SK-N-SH (cell line): ENCODE measurements around the gene HHIPL1. TPM values are rescaled to one million over a fixed set of nuclear protein-coding genes. Genes with fewer than 3 reads are reported as not detected.

Experiments used
- CTCF ChIA-PET: fragments of 300-600, 350-600 bp; formaldehyde crosslinking; extraction: SDS; loops from one replicate; lab custom pipeline; 2021; lab: Yijun Ruan, JAX
- POLR2A ChIA-PET: fragments of 350-600 bp; sonication (Branson Sonifier 250); formaldehyde crosslinking; extraction: SDS; loops from one replicate; lab custom pipeline; 2020; ENCODE audit warnings: antibody characterized with exemption, inconsistent platforms; lab: Yijun Ruan, JAX
- DNase-seq: peaks from one replicate; pipeline ENCODE4 v3.0.0; 2012
- H2AFZ ChIP-seq: fragments of 200-600 bp; sonication (generic); 2 replicates; pipeline ENCODE4 v1.8.1; 2016; ENCODE audit warnings: antibody characterized with exemption, mild to moderate bottlenecking, low read depth
- H3F3A ChIP-seq: fragments of 200-600 bp; sonication (generic); replicated peaks from 2 replicates; pipeline ENCODE3; 2016; ENCODE audit warnings: antibody characterized with exemption, mild to moderate bottlenecking; ENCODE audit not compliant: insufficient read depth
- H3K27ac ChIP-seq, 2 experiments: fragments of 200-500 bp in 1 of 2; fragments of 200-600 bp in 1 of 2; sonication (Bioruptor generic) in 1 of 2; sonication (generic), shearing (Covaris generic) in 1 of 2; 2 replicates each; pipeline versions ENCODE4 v1.5.1 to v1.6.1; 2014 to 2016; ENCODE audit warnings: low read depth in 2 of 2, inconsistent platforms in 1 of 2, low read length in 1 of 2, mild to moderate bottlenecking in 1 of 2, mixed read lengths in 1 of 2
- H3K27me3 ChIP-seq: fragments of 200-600 bp; sonication (generic), shearing (Covaris generic); 2 replicates; pipeline ENCODE4 v1.6.1; 2016; ENCODE audit warnings: mixed run types; ENCODE audit not compliant: insufficient read depth
- H3K36me3 ChIP-seq, 2 experiments: fragments of 200-500 bp in 1 of 2; fragments of 200-600 bp in 1 of 2; sonication (Bioruptor generic) in 1 of 2; sonication (generic) in 1 of 2; replicated peaks in 1 of 2; 2 replicates each; pipeline versions ENCODE3 to v1.5.1; 2014 to 2016; ENCODE audit warnings: low read length in 1 of 2, mild to moderate bottlenecking in 1 of 2; ENCODE audit not compliant: insufficient read depth in 2 of 2, control insufficient read depth in 1 of 2
- H3K4me1 ChIP-seq, 2 experiments: fragments of 200-500 bp in 1 of 2; fragments of 200-600 bp in 1 of 2; sonication (Bioruptor generic) in 1 of 2; sonication (generic), shearing (Covaris generic) in 1 of 2; 2 replicates each; pipeline versions ENCODE4 v1.5.1 to v1.6.1; 2014 to 2016; ENCODE audit warnings: low read depth in 1 of 2, low read length in 1 of 2, mixed run types in 1 of 2; ENCODE audit not compliant: insufficient read depth in 2 of 2, control insufficient read depth in 1 of 2
- H3K4me2 ChIP-seq: fragments of 200-600 bp; sonication (generic), shearing (Covaris generic); 2 replicates; pipeline ENCODE4 v1.6.1; 2017; ENCODE audit warnings: mixed run types
- H3K4me3 ChIP-seq, 2 experiments: fragments of 200-500 bp in 1 of 2; fragments of 200-600 bp in 1 of 2; sonication (Bioruptor generic) in 1 of 2; sonication (generic), shearing (Covaris generic) in 1 of 2; 2 replicates each; pipeline versions ENCODE4 v1.5.1 to v1.8.1; 2014 to 2016; ENCODE audit warnings: low read depth in 2 of 2, inconsistent platforms in 1 of 2, low read length in 1 of 2, mild to moderate bottlenecking in 1 of 2, mixed read lengths in 1 of 2, moderate library complexity in 1 of 2
- H3K79me2 ChIP-seq: fragments of 200-600 bp; sonication (generic); 2 replicates; pipeline ENCODE4 v1.8.1; 2017; ENCODE audit warnings: mild to moderate bottlenecking; ENCODE audit not compliant: insufficient read depth
- H3K9ac ChIP-seq: fragments of 200-600 bp; sonication (generic); 2 replicates; pipeline ENCODE4 v1.6.1; 2017; ENCODE audit warnings: mixed run types
- H3K9me2 ChIP-seq: fragments of 200-600 bp; sonication (generic); 2 replicates; pipeline ENCODE4 v1.6.1; 2017; ENCODE audit warnings: mixed run types
- H3K9me3 ChIP-seq: fragments of 200-600 bp; sonication (generic); 2 replicates; pipeline ENCODE4 v1.6.1; 2017; ENCODE audit warnings: mixed run types, mild to moderate bottlenecking, moderate library complexity
- H4K20me1 ChIP-seq: fragments of 200-600 bp; sonication (generic); 2 replicates; pipeline ENCODE4 v1.6.1; 2017; ENCODE audit warnings: mild to moderate bottlenecking, mixed run types; ENCODE audit not compliant: insufficient read depth
- CHD2 ChIP-seq: fragments of 150-350 bp; IDR thresholded peaks from 2 replicates; pipeline ENCODE4 v1.6.1; 2018; ENCODE audit warnings: low read length; ENCODE audit not compliant: partially characterized antibody
- EP300 ChIP-seq, 2 experiments: IDR thresholded peaks; 2 replicates each; pipeline versions ENCODE4 v1.4.0 to v1.6.1; 2012; ENCODE audit warnings: borderline replicate concordance in 1 of 2, low read depth in 1 of 2, low read length in 1 of 2
- EZH2phosphoT487 ChIP-seq: fragments of 200-600 bp; sonication (generic); IDR thresholded peaks from 2 replicates; pipeline ENCODE4 v1.6.1; 2017; ENCODE audit warnings: low read depth, mixed run types, mild to moderate bottlenecking, antibody characterized with exemption, moderate library complexity, borderline replicate concordance
- FOXM1 ChIP-seq: IDR thresholded peaks from 2 replicates; pipeline ENCODE4 v1.4.0; 2012; ENCODE audit warnings: low read depth, mild to moderate bottlenecking
- GATA2 ChIP-seq: sonication (generic); formaldehyde crosslinking; IDR thresholded peaks from 2 replicates; pipeline ENCODE4 v1.5.0; 2020; ENCODE audit warnings: mild to moderate bottlenecking, missing genetic modification reagents
- MXI1 ChIP-seq: IDR thresholded peaks from 2 replicates; pipeline ENCODE4 v1.6.1; 2012; ENCODE audit warnings: mild to moderate bottlenecking, low read depth, low read length, improper control_type of control experiment
- NRF1 ChIP-seq: IDR thresholded peaks from 2 replicates; pipeline ENCODE4 v1.6.1; 2012; ENCODE audit warnings: low read depth, mild to moderate bottlenecking, low read length
- REST ChIP-seq: IDR thresholded peaks from 2 replicates; pipeline ENCODE4 v1.6.1; 2012; ENCODE audit warnings: mild to moderate bottlenecking, low read depth, low read length, moderate library complexity
- RXRA ChIP-seq: IDR thresholded peaks from 2 replicates; pipeline ENCODE4 v1.4.0; 2012; ENCODE audit warnings: low read depth, mild to moderate bottlenecking, borderline replicate concordance
- SIN3A ChIP-seq: IDR thresholded peaks from 2 replicates; pipeline ENCODE4 v1.6.1; 2012; ENCODE audit warnings: low read depth, mild to moderate bottlenecking, low read length, moderate library complexity, borderline replicate concordance
- SMC3 ChIP-seq: IDR thresholded peaks from 2 replicates; pipeline ENCODE4 v1.6.1; 2012; ENCODE audit warnings: low read depth, low read length, improper control_type of control experiment
- TAF1 ChIP-seq: IDR thresholded peaks from 2 replicates; pipeline ENCODE4 v1.6.1; 2012; ENCODE audit warnings: low read depth, mild to moderate bottlenecking, low read length, moderate library complexity, borderline replicate concordance
- TCF12 ChIP-seq: IDR thresholded peaks from 2 replicates; pipeline ENCODE4 v1.4.0; 2012
- TEAD4 ChIP-seq: IDR thresholded peaks from 2 replicates; pipeline ENCODE4 v1.4.0; 2012; ENCODE audit warnings: mild to moderate bottlenecking, borderline replicate concordance; ENCODE audit not compliant: insufficient read depth
- USF1 ChIP-seq: IDR thresholded peaks from 2 replicates; pipeline ENCODE4 v1.4.0; 2012; ENCODE audit warnings: low read depth, borderline replicate concordance
- USF2 ChIP-seq: fragments of 150-350 bp; IDR thresholded peaks from 2 replicates; pipeline ENCODE4 v1.6.1; 2017; ENCODE audit warnings: antibody characterized with exemption, low read length, low read depth, borderline replicate concordance
- WGBS: methylation state at CpG from one replicate; pipeline ENCODE4 v1.1.6; 2017; ENCODE audit warnings: low lambda C conversion rate; 5-methylcytosine and 5-hydroxymethylcytosine counted together
- polyA plus RNA-seq, 3 experiments: library from polyadenylated mRNA; depleted of rRNA; stranded (reverse); fragments of >200 nt; gene quantifications; 2 replicates each; pipeline ENCODE4 v1.2.3, GENCODE V29; 2012
- TF ChIP-seq, protein P1 (sequence below): fragments of 150-350 bp; IDR thresholded peaks from 2 replicates; pipeline ENCODE4 v1.6.1; 2016; ENCODE audit warnings: mild to moderate bottlenecking, low read depth, low read length
- TF ChIP-seq, protein P2 (sequence below): IDR thresholded peaks from 2 replicates; pipeline ENCODE4 v1.4.0; 2012; ENCODE audit warnings: low read depth, borderline replicate concordance

The HHIPL1 gene
- polyA plus RNA-seq, 1 of the 3 experiments (the other 2 are of a cell fraction), result 0.02 TPM

DNA sequence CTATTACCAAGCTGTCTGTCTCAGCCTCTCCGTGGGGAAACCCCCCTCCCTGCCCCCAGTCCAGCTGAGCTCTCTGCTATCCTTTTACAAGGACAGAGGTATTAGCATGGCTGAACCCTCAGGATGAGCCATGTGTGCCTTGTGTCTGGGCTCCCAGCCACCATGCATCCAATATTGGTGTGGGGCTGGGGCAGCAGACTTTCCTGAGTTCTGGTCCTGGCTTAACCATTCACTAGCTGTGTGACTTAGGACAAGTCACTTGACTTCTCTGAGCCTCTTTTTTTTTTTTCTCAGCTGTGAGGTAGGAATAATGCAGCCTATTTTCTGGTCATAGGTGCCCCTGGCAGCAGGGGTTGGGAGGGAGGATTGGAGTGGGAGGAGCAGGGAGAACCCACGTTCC lies 22.1 kb downstream of the HHIPL1 start:
- Histone ChIP-seq H3K27me3 (no peaks in the 10 kb centered on the region), H3K9ac (no peak overlapping the region), H3K9me2 (no peaks in the 10 kb centered on the region), H3K36me3 (no peaks in the 10 kb centered on the region), H3K4me2 (no peak overlapping the region), H2AFZ (no peak overlapping the region), H3K4me3 (no peak overlapping the region), H4K20me1 (no peaks in the 10 kb centered on the region), H3F3A (no peaks in the 10 kb centered on the region), H3K27ac (no peak overlapping the region), H3K4me1 (peaks cover 0 to 7% of the 10 kb centered on the region in 2 experiments; a peak in 1 of 4 replicates), H3K9me3 (no peaks in the 10 kb centered on the region), H3K79me2 (no peaks in the 10 kb centered on the region)
- WGBS, result 72% methylated on average over 2 of the region's 2 CpGs
- ChIA-PET CTCF (interaction anchor here (1.4 kb wide), 1 partner anchor 12 kb away, joined by 4 read pairs; no protein-coding TSS in a partner anchor), POLR2A (no interaction called here)
- no peak for TF ChIP-seq TCF12
- TF ChIP-seq CHD2, result no peak
- TF ChIP-seq GATA2 (CRISPR knock-in tag), result no peak
- TF ChIP-seq, protein P1, sequence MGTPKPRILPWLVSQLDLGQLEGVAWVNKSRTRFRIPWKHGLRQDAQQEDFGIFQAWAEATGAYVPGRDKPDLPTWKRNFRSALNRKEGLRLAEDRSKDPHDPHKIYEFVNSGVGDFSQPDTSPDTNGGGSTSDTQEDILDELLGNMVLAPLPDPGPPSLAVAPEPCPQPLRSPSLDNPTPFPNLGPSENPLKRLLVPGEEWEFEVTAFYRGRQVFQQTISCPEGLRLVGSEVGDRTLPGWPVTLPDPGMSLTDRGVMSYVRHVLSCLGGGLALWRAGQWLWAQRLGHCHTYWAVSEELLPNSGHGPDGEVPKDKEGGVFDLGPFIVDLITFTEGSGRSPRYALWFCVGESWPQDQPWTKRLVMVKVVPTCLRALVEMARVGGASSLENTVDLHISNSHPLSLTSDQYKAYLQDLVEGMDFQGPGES, result no peak
- TF ChIP-seq, protein P2, sequence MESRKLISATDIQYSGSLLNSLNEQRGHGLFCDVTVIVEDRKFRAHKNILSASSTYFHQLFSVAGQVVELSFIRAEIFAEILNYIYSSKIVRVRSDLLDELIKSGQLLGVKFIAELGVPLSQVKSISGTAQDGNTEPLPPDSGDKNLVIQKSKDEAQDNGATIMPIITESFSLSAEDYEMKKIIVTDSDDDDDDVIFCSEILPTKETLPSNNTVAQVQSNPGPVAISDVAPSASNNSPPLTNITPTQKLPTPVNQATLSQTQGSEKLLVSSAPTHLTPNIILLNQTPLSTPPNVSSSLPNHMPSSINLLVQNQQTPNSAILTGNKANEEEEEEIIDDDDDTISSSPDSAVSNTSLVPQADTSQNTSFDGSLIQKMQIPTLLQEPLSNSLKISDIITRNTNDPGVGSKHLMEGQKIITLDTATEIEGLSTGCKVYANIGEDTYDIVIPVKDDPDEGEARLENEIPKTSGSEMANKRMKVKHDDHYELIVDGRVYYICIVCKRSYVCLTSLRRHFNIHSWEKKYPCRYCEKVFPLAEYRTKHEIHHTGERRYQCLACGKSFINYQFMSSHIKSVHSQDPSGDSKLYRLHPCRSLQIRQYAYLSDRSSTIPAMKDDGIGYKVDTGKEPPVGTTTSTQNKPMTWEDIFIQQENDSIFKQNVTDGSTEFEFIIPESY, result no peak
- TF ChIP-seq FOXM1, result no peak
- no peak for TF ChIP-seq RXRA
- no peak for TF ChIP-seq USF2
- no peak for DNase-seq

- DNase-seq, result no peak
- H3K9ac ChIP-seq, result no peak overlapping the region
- 94% methylated on average over 3 of the region's 9 CpGs for WGBS
- no peaks in the 10 kb centered on the region for H3K79me2 ChIP-seq
- CTCF ChIA-PET, result interaction anchor here (0.8 to 1.4 kb wide), 3 partner anchors 12 to 218 kb away, joined by 4 to 8 read pairs (median 4); no protein-coding TSS in a partner anchor
- H3K9me2 ChIP-seq, result no peaks in the 10 kb centered on the region
- H3K36me3 ChIP-seq, result no peaks in the 10 kb centered on the region
- no peaks in the 10 kb centered on the region for H3F3A ChIP-seq
- no peak overlapping the region for H3K4me3 ChIP-seq
- POLR2A ChIA-PET, result no interaction called here
- no peak overlapping the region for H3K27ac ChIP-seq
- H3K4me1 ChIP-seq, result peaks cover 0 to 7% of the 10 kb centered on the region in 2 experiments; a peak in 1 of 4 replicates
- no peaks in the 10 kb centered on the region for H3K9me3 ChIP-seq
- no peak overlapping the region for H3K4me2 ChIP-seq
- no peak overlapping the region for H2AFZ ChIP-seq
- no peak for TF ChIP-seq SIN3A
- TF ChIP-seq TAF1, result no peak
- no peak for TF ChIP-seq MXI1
- TF ChIP-seq NRF1, result no peak
- no peak for TF ChIP-seq USF1
- no peak for TF ChIP-seq EZH2phosphoT487
- no peak for TF ChIP-seq REST
- TF ChIP-seq TEAD4, result no peak
- no peak for TF ChIP-seq SMC3
- no peak for TF ChIP-seq TCF12
- TF ChIP-seq EP300 (IDR thresholded peaks at IDR 0.05; ENCODE audit: borderline replicate concordance in 1 of 2, low read depth in 1 of 2, low read length in 1 of 2), result no peak
- TF ChIP-seq, all 33 proteins: peak for 0
- Histone ChIP-seq H4K20me1 (no peaks in the 10 kb centered on the region), H3K27me3 (no peaks in the 10 kb centered on the region)
Observed at GRCh38 chr14:99667821-99668220, 22.9 kb downstream of the HHIPL1 start.
